Measurements from ENCODE around the gene SSBP3. TPM values are rescaled to one million over a fixed set of nuclear protein-coding genes. Genes with fewer than 3 reads are reported as not detected.

The SSBP3 gene
- total RNA-seq, 1 experiment from 2014 or later: 37.5 TPM

DNA sequence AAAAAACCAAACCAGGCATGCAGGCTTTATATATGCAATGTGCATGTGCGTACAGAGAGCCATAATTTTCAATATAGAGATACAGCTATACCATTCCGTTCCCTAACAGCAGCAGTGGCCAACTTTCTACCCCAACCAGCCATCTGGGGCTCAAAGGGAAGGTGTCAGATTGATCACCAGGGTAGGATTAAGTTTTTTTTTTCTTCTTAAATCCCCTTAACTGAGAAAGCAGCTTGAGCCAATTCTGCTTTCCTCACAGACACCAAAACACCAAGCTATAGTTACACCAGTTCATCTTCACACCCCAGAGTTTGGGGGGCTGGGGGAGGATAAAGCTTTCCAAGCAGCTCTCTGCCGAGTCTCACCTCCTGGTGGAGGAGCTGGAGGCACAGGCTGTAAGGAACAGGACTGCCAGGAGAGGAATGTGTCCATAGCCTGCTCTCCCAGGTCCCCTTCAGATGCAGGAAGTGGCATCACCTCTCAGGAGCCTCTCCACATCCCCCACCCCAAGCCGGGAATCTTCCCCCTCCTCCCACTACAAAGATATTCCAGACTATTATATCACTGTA lies 87.9 kb downstream of the SSBP3 start:
- Histone ChIP-seq H3K27me3 (ENCODE audit: insufficient read depth, low read length) (no peaks in the 10 kb centered on the region), H3K9me2 (ENCODE audit: insufficient read depth) (no peaks in the 10 kb centered on the region), H3K9me3 (ENCODE audit: control insufficient read depth in 1 of 2, insufficient read depth in 1 of 2, low read depth in 1 of 2, low read length in 2 of 2) (no peaks in the 10 kb centered on the region), H3K4me2 (ENCODE audit: low read length) (no peak overlapping the region), H4K20me1 (ENCODE audit: insufficient read depth) (no peaks in the 10 kb centered on the region), H3K4me3 (replicated peaks in 1 of 2; ENCODE audit: low read depth in 1 of 2, low read length in 2 of 2) (no peak overlapping the region), H3K36me3 (ENCODE audit: control insufficient read depth in 1 of 2, insufficient read depth in 2 of 2, low read length in 2 of 2) (no peaks in the 10 kb centered on the region), H3K27ac (ENCODE audit: low read depth, low read length) (no peak overlapping the region), H3K79me2 (ENCODE audit: insufficient read depth, low read length) (no peaks in the 10 kb centered on the region), H3K9ac (ENCODE audit: low read length) (no peak overlapping the region), H3K4me1 (ENCODE audit: control insufficient read depth in 1 of 2, insufficient read depth in 2 of 2, low read length in 2 of 2) (peaks cover 5 to 7% of the 10 kb centered on the region in 2 experiments; a peak in 3 of 4 replicates), H2AFZ (ENCODE audit: low read depth, low read length, poor library complexity, severe bottlenecking) (no peak overlapping the region)
- POLR2A ChIA-PET: no interaction called here
- DNase-seq (ENCODE audit: low read depth, low spot score) (no peak), ATAC-seq (no peak)
- intact Hi-C loops (cut with micrococcal nuclease): no loop called here
- RAD21 ChIA-PET (ENCODE audit: low non-redundant PET in 1 of 2, low total read pairs in 2 of 2, uncharacterized antibody in 2 of 2, unreplicated experiment in 2 of 2): no interaction called here
- CTCF ChIA-PET: no interaction called here
- no peak for TF ChIP-seq SP1 (IDR thresholded peaks at IDR 0.05; ENCODE audit: low read depth)
- TF ChIP-seq, protein P1, sequence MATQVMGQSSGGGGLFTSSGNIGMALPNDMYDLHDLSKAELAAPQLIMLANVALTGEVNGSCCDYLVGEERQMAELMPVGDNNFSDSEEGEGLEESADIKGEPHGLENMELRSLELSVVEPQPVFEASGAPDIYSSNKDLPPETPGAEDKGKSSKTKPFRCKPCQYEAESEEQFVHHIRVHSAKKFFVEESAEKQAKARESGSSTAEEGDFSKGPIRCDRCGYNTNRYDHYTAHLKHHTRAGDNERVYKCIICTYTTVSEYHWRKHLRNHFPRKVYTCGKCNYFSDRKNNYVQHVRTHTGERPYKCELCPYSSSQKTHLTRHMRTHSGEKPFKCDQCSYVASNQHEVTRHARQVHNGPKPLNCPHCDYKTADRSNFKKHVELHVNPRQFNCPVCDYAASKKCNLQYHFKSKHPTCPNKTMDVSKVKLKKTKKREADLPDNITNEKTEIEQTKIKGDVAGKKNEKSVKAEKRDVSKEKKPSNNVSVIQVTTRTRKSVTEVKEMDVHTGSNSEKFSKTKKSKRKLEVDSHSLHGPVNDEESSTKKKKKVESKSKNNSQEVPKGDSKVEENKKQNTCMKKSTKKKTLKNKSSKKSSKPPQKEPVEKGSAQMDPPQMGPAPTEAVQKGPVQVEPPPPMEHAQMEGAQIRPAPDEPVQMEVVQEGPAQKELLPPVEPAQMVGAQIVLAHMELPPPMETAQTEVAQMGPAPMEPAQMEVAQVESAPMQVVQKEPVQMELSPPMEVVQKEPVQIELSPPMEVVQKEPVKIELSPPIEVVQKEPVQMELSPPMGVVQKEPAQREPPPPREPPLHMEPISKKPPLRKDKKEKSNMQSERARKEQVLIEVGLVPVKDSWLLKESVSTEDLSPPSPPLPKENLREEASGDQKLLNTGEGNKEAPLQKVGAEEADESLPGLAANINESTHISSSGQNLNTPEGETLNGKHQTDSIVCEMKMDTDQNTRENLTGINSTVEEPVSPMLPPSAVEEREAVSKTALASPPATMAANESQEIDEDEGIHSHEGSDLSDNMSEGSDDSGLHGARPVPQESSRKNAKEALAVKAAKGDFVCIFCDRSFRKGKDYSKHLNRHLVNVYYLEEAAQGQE (IDR thresholded peaks at IDR 0.05; ENCODE audit: low read depth): no peak
- no TSS peak for BruUV-seq (replicated peaks)

DNA sequence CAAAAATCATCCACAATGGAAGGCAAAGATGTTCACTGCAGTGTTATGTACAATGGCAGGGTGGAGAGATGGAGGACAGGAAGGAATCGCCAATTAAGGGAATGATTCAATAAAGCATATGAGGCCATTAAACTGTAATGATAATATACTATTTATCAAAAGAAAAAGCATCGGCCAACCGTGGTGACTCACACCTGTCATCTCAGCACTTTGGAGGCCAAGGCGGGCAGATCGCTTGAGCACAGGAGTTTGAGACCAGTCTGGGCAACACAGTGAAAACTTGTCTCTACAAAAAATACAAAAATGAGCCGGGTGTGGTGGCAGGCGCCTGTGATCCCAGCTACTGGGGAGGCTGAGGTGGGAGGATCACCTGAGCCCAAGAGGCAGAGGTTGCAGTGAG lies 89.1 kb downstream of the SSBP3 start:
- BruUV-seq (replicated peaks): no TSS peak
- H3K9ac ChIP-seq (ENCODE audit: low read length): no peak overlapping the region
- no peak for ATAC-seq
- H3K9me3 ChIP-seq (ENCODE audit: control insufficient read depth in 1 of 2, insufficient read depth in 1 of 2, low read depth in 1 of 2, low read length in 2 of 2): no peaks in the 10 kb centered on the region
- no peak overlapping the region for H3K4me3 ChIP-seq (replicated peaks in 1 of 2; ENCODE audit: low read depth in 1 of 2, low read length in 2 of 2)
- no peak overlapping the region for H3K27ac ChIP-seq (ENCODE audit: low read depth, low read length)
- no peak for DNase-seq (ENCODE audit: low read depth, low spot score)
- H3K4me2 ChIP-seq (ENCODE audit: low read length): no peak overlapping the region
- H3K4me1 ChIP-seq (ENCODE audit: control insufficient read depth in 1 of 2, insufficient read depth in 2 of 2, low read length in 2 of 2): peaks cover 14 to 16% of the 10 kb centered on the region in 2 experiments
- RAD21 ChIA-PET (ENCODE audit: low non-redundant PET in 1 of 2, low total read pairs in 2 of 2, uncharacterized antibody in 2 of 2, unreplicated experiment in 2 of 2): no interaction called here
- no peaks in the 10 kb centered on the region for H4K20me1 ChIP-seq (ENCODE audit: insufficient read depth)
- H3K79me2 ChIP-seq (ENCODE audit: insufficient read depth, low read length): no peaks in the 10 kb centered on the region
- CTCF ChIA-PET: no interaction called here
- no peaks in the 10 kb centered on the region for H3K27me3 ChIP-seq (ENCODE audit: insufficient read depth, low read length)
- H2AFZ ChIP-seq (ENCODE audit: low read depth, low read length, poor library complexity, severe bottlenecking): no peak overlapping the region
- H3K9me2 ChIP-seq (ENCODE audit: insufficient read depth): no peaks in the 10 kb centered on the region
- POLR2A ChIA-PET: no interaction called here
- H3K36me3 ChIP-seq (ENCODE audit: control insufficient read depth in 1 of 2, insufficient read depth in 2 of 2, low read length in 2 of 2): no peaks in the 10 kb centered on the region
- intact Hi-C loops (cut with micrococcal nuclease): no loop called here
- TF ChIP-seq JUND (IDR thresholded peaks at IDR 0.05) (no peak), ZNF274 (IDR thresholded peaks at IDR 0.05; ENCODE audit: low read depth, low read length) (no peak), FOSL1 (IDR thresholded peaks at IDR 0.05; ENCODE audit: low read depth) (no peak), SP1 (IDR thresholded peaks at IDR 0.05; ENCODE audit: low read depth) (no peak), YY1 (IDR thresholded peaks at IDR 0.05; ENCODE audit: extremely low read depth, insufficient replicate concordance, low read depth, low read length) (no peak), ELF1 (IDR thresholded peaks at IDR 0.05; ENCODE audit: borderline replicate concordance, low read depth) (no peak), ZFX (IDR thresholded peaks at IDR 0.05) (no peak), CBX3 (IDR thresholded peaks at IDR 0.05; ENCODE audit: low read depth) (no peak), SRF (IDR thresholded peaks at IDR 0.05; ENCODE audit: low read depth) (no peak), CEBPB (IDR thresholded peaks at IDR 0.05; ENCODE audit: low read depth) (no peak), POLR2A (IDR thresholded peaks at IDR 0.05; ENCODE audit: borderline replicate concordance, extremely low read depth, insufficient read depth, insufficient read length) (no peak)
- TF ChIP-seq, protein P2, sequence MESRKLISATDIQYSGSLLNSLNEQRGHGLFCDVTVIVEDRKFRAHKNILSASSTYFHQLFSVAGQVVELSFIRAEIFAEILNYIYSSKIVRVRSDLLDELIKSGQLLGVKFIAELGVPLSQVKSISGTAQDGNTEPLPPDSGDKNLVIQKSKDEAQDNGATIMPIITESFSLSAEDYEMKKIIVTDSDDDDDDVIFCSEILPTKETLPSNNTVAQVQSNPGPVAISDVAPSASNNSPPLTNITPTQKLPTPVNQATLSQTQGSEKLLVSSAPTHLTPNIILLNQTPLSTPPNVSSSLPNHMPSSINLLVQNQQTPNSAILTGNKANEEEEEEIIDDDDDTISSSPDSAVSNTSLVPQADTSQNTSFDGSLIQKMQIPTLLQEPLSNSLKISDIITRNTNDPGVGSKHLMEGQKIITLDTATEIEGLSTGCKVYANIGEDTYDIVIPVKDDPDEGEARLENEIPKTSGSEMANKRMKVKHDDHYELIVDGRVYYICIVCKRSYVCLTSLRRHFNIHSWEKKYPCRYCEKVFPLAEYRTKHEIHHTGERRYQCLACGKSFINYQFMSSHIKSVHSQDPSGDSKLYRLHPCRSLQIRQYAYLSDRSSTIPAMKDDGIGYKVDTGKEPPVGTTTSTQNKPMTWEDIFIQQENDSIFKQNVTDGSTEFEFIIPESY (IDR thresholded peaks at IDR 0.05; ENCODE audit: extremely low read depth, insufficient replicate concordance, low read length): no peak
- TF ChIP-seq, protein P3, sequence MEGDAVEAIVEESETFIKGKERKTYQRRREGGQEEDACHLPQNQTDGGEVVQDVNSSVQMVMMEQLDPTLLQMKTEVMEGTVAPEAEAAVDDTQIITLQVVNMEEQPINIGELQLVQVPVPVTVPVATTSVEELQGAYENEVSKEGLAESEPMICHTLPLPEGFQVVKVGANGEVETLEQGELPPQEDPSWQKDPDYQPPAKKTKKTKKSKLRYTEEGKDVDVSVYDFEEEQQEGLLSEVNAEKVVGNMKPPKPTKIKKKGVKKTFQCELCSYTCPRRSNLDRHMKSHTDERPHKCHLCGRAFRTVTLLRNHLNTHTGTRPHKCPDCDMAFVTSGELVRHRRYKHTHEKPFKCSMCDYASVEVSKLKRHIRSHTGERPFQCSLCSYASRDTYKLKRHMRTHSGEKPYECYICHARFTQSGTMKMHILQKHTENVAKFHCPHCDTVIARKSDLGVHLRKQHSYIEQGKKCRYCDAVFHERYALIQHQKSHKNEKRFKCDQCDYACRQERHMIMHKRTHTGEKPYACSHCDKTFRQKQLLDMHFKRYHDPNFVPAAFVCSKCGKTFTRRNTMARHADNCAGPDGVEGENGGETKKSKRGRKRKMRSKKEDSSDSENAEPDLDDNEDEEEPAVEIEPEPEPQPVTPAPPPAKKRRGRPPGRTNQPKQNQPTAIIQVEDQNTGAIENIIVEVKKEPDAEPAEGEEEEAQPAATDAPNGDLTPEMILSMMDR (IDR thresholded peaks at IDR 0.05 in 2 of 3, conservative IDR thresholded peaks at IDR 0.05 in 1 of 3; ENCODE audit: borderline replicate concordance in 1 of 3, insufficient read depth in 1 of 3, low read depth in 2 of 3, low read length in 2 of 3): no peak
